DOHH2 (cell line): ENCODE measurements around the gene SV2C.

ENCODE experiments used
- H3F3A ChIP-seq: fragments of 200-600 bp; sonication (generic), shearing (Covaris generic); 2 replicates; pipeline ENCODE4 v1.6.0; 2016; ENCODE audit warnings: antibody characterized with exemption, mild to moderate bottlenecking; ENCODE audit not compliant: control insufficient read depth, insufficient read depth
- H3K27ac ChIP-seq: fragments of 200-600 bp; sonication (generic); 2 replicates; pipeline ENCODE4 v1.5.1; 2014; ENCODE audit warnings: low read depth, mild to moderate bottlenecking, low read length, moderate library complexity
- H3K27me3 ChIP-seq: fragments of 200-600 bp; sonication (generic); 2 replicates; pipeline ENCODE4 v1.6.1; 2014; ENCODE audit warnings: mild to moderate bottlenecking, low read length, mixed read lengths; ENCODE audit not compliant: control insufficient read depth
- H3K36me3 ChIP-seq: fragments of 200-600 bp; sonication (generic); 2 replicates; pipeline ENCODE4 v1.6.1; 2014; ENCODE audit warnings: mild to moderate bottlenecking, low read length, moderate library complexity, mixed read lengths; ENCODE audit not compliant: control insufficient read depth
- H3K4me1 ChIP-seq: fragments of 200-600 bp; sonication (generic); 2 replicates; pipeline ENCODE4 v1.6.1; 2014; ENCODE audit warnings: mild to moderate bottlenecking, low read length, mixed read lengths; ENCODE audit not compliant: control insufficient read depth
- H3K4me2 ChIP-seq: fragments of 200-600 bp; sonication (generic); 2 replicates; pipeline ENCODE4 v1.6.0; 2014; ENCODE audit warnings: mild to moderate bottlenecking, low read length, moderate library complexity
- H3K4me3 ChIP-seq: fragments of 200-600 bp; sonication (generic); 2 replicates; pipeline ENCODE4 v1.5.1; 2014; ENCODE audit warnings: mild to moderate bottlenecking, low read length, mixed read lengths
- H3K79me2 ChIP-seq: fragments of 200-600 bp; sonication (generic); 2 replicates; pipeline ENCODE4 v1.6.1; 2014; ENCODE audit warnings: mild to moderate bottlenecking, low read length, mixed read lengths; ENCODE audit not compliant: control insufficient read depth
- H3K9me2 ChIP-seq: fragments of 200-600 bp; sonication (generic); replicated peaks from 2 replicates; pipeline ENCODE4 v1.6.1; 2014; ENCODE audit warnings: mild to moderate bottlenecking, low read length, mixed read lengths; ENCODE audit not compliant: control insufficient read depth
- H3K9me3 ChIP-seq: fragments of 200-600 bp; sonication (generic); 2 replicates; pipeline ENCODE4 v1.6.1; 2014; ENCODE audit warnings: antibody characterized with exemption, low read length, mixed read lengths; ENCODE audit not compliant: control insufficient read depth, insufficient read depth
- H4K20me1 ChIP-seq: fragments of 200-600 bp; sonication (generic); 2 replicates; pipeline ENCODE4 v1.6.0; 2014; ENCODE audit warnings: low read depth, mild to moderate bottlenecking, antibody characterized with exemption, low read length, moderate library complexity; ENCODE audit not compliant: control insufficient read depth, insufficient read depth
- CTCF ChIP-seq: fragments of 200-600 bp; sonication (generic); IDR thresholded peaks from one replicate; pipeline ENCODE4 v1.5.1; 2014; ENCODE audit warnings: antibody characterized with exemption, mild to moderate bottlenecking, low read depth, low read length; ENCODE audit not compliant: poor library complexity, severe bottlenecking
- EZH2phosphoT487 ChIP-seq: fragments of 200-600 bp; sonication (generic); IDR thresholded peaks from 2 replicates; pipeline ENCODE4 v1.6.1; 2017; ENCODE audit warnings: borderline replicate concordance, mild to moderate bottlenecking, antibody characterized with exemption, low read length, moderate library complexity, mixed read lengths

SV2C gene

DNA sequence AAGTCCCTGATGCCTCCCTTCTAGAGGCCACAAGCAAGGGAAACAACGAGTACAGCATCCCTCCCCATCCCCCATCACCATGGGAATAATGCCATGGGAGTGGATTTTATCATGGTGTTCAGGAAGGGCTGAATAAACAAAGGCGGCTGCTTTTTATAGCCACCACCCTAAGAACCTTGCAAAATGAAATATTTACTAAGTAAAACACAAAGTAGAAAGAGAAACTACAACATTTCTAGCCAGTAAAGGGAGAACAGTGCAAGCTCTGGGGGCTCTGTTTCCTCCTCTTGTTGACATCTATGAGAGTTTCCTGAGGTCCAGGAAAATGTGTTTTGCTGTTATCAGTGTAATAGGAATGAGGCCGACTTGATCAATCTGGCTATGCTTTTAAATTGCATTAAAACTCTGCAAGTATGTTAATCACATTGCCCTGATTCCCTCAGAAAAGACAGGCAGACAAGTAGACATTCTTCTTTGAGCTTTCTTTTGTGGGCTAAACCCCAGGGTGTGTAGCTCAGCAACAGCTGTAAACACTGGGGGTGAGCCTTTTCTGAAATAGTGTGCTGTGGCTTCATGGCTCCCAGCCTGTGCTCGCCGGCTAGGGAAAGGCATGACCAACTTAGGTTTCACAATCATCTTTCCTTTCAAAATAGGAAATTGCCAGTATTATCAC, 31.1 kb downstream of the SV2C start:
- no peak for TF ChIP-seq EZH2phosphoT487
- TF ChIP-seq CTCF, result no peak
- H3K4me1 ChIP-seq, result no peaks in the 10 kb centered on the region
- H3K9me3 ChIP-seq, result no peaks in the 10 kb centered on the region
- H3K36me3 ChIP-seq, result no peaks in the 10 kb centered on the region
- no peak overlapping the region for H3K4me2 ChIP-seq
- no peaks in the 10 kb centered on the region for H3K79me2 ChIP-seq
- no peaks in the 10 kb centered on the region for H3F3A ChIP-seq
- no peaks in the 10 kb centered on the region for H3K9me2 ChIP-seq
- H3K4me3 ChIP-seq, result no peak overlapping the region
- peaks cover 9% of the 10 kb centered on the region for H3K27me3 ChIP-seq
- no peaks in the 10 kb centered on the region for H4K20me1 ChIP-seq
- no peak overlapping the region for H3K27ac ChIP-seq

DNA sequence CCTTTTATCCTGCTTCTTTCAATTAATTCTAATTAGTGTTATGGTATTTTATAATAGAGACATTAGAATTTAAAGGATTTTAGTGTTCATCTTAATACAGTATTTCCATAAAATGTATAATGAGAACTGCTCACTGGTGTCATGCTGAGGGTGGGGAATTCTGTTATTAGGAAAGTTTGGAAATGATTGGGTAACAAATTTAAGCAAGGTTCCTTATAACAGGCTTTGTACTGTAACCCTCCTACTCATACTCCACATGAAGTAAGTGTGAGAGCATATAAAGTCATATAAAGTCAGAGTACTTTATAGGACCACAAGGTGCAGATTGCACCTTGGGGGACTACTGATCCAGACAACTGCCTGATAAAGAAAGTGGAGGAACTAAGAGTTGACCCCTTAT, 42.2 kb downstream of the SV2C start:
- H3K27ac ChIP-seq, result no peak overlapping the region
- H4K20me1 ChIP-seq, result no peaks in the 10 kb centered on the region
- H3K4me1 ChIP-seq, result no peaks in the 10 kb centered on the region
- H3K27me3 ChIP-seq, result 0 out of 2 replicates have a peak, but pooled peaks cover 4% of the 10 kb centered on the region
- TF ChIP-seq EZH2phosphoT487 (no peak), CTCF (no peak)
- no peak overlapping the region for H3K4me2 ChIP-seq
- no peaks in the 10 kb centered on the region for H3K36me3 ChIP-seq
- H3K9me3 ChIP-seq, result no peaks in the 10 kb centered on the region
- no peak overlapping the region for H3K4me3 ChIP-seq
- no peaks in the 10 kb centered on the region for H3K79me2 ChIP-seq
- H3F3A ChIP-seq, result no peaks in the 10 kb centered on the region
- H3K9me2 ChIP-seq, result no peaks in the 10 kb centered on the region

DNA sequence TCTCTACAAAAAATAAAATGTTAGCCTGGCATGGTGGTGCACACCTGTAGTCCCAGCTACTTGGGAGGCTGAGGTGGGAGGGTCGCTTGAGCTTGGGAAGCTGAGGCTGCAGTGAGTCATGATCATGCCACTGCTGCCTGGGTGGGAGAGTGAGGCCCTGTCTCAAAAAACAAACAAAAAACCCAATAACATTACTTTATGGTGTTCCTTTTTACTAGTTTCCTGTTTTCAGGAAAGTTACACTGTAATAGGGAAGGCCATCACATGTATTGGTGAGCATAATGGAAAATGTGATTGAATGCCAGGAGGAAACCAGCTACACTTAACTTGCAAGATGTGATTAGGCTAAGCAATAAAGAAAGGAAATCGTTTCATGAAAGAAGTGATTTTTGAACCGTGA, 42.7 kb downstream of the SV2C start:
- H3K36me3 ChIP-seq, result no peaks in the 10 kb centered on the region
- no peak overlapping the region for H3K4me2 ChIP-seq
- 0 out of 2 replicates have a peak, but pooled peaks cover 4% of the 10 kb centered on the region for H3K27me3 ChIP-seq
- H3F3A ChIP-seq, result no peaks in the 10 kb centered on the region
- no peak overlapping the region for H3K4me3 ChIP-seq
- no peaks in the 10 kb centered on the region for H3K9me2 ChIP-seq
- no peaks in the 10 kb centered on the region for H3K4me1 ChIP-seq
- H3K27ac ChIP-seq, result no peak overlapping the region
- no peaks in the 10 kb centered on the region for H4K20me1 ChIP-seq
- no peaks in the 10 kb centered on the region for H3K79me2 ChIP-seq
- no peak for TF ChIP-seq CTCF
- no peak for TF ChIP-seq EZH2phosphoT487
- H3K9me3 ChIP-seq, result no peaks in the 10 kb centered on the region
